Measurements from ENCODE around the gene ANTXR1.

DNA sequence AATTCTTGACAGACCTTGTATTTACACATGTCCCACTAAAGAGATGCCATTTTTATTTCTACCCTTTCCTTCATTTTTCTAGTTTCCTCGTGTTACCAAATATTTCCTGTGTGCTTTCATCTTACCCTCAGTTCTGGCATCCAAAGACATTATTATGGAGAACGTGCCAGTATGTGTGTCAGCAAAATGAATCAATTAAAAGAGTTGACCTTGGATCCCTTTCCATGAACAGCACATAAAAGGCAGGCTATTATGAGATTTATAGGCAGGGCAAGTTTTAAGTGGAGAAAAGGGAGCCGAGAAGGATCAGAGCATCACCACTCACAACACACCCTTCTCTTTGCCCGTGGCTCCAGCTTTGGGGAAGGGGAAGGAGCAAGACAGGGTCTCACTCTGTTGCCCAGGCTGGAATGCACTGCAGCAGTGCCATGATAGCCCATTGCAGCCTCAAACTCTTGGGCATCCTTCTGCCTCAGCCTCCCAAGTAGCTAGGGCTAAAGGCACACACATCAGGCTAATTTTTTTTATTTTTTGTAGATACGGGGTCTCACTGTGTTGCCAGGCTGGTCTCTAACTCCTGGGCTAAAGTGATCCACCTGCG lies 224.2 kb downstream of the ANTXR1 start:
- TF ChIP-seq, protein P1, sequence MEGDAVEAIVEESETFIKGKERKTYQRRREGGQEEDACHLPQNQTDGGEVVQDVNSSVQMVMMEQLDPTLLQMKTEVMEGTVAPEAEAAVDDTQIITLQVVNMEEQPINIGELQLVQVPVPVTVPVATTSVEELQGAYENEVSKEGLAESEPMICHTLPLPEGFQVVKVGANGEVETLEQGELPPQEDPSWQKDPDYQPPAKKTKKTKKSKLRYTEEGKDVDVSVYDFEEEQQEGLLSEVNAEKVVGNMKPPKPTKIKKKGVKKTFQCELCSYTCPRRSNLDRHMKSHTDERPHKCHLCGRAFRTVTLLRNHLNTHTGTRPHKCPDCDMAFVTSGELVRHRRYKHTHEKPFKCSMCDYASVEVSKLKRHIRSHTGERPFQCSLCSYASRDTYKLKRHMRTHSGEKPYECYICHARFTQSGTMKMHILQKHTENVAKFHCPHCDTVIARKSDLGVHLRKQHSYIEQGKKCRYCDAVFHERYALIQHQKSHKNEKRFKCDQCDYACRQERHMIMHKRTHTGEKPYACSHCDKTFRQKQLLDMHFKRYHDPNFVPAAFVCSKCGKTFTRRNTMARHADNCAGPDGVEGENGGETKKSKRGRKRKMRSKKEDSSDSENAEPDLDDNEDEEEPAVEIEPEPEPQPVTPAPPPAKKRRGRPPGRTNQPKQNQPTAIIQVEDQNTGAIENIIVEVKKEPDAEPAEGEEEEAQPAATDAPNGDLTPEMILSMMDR (IDR thresholded peaks at IDR 0.05; ENCODE audit: poor library complexity) = no peak
- TF ChIP-seq EZH2 (IDR thresholded peaks at IDR 0.05; ENCODE audit: borderline replicate concordance) = no peak
- TF ChIP-seq EZH2phosphoT487 (IDR thresholded peaks at IDR 0.05; ENCODE audit: low read depth, severe bottlenecking, unreplicated experiment) = no peak

Data from hepatocyte (in vitro differentiated cells).